Neural cell (in vitro differentiated cells): ENCODE data around the gene MKX.

Source experiments
- RAD21 ChIP-seq: fragments of 450-650 bp; conservative IDR thresholded peaks from 2 replicates; pipeline ENCODE4 v1.6.1; 2014; ENCODE audit warnings: antibody characterized with exemption, mild to moderate bottlenecking, moderate library complexity
- TF ChIP-seq, protein P1 (sequence below): fragments of 450-650 bp; IDR thresholded peaks from 2 replicates; pipeline ENCODE4 v1.5.1; 2014; ENCODE audit warnings: antibody characterized with exemption, mild to moderate bottlenecking, moderate library complexity; ENCODE audit not compliant: poor library complexity, severe bottlenecking

DNA sequence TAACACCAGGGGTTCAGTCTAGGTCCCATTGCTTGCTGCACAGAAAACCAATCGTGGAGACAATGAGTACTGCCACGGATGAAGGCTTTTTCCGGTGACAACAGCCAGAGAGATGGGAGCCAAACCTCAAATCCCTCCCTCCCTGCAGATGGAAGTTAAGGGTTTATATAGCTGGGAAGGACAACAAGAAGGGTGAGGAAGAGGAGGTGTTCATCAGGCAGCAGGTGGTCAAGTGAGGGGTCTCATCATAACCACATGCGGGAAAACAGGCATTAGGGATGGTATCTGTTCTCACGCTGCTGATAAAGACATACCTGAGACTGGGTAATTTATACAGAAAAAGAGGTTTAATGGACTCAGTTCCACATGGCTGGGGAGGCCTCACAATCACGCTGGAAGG is 91.3 kb downstream of the MKX start:
- TF ChIP-seq, protein P1, sequence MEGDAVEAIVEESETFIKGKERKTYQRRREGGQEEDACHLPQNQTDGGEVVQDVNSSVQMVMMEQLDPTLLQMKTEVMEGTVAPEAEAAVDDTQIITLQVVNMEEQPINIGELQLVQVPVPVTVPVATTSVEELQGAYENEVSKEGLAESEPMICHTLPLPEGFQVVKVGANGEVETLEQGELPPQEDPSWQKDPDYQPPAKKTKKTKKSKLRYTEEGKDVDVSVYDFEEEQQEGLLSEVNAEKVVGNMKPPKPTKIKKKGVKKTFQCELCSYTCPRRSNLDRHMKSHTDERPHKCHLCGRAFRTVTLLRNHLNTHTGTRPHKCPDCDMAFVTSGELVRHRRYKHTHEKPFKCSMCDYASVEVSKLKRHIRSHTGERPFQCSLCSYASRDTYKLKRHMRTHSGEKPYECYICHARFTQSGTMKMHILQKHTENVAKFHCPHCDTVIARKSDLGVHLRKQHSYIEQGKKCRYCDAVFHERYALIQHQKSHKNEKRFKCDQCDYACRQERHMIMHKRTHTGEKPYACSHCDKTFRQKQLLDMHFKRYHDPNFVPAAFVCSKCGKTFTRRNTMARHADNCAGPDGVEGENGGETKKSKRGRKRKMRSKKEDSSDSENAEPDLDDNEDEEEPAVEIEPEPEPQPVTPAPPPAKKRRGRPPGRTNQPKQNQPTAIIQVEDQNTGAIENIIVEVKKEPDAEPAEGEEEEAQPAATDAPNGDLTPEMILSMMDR = no peak
- no peak for TF ChIP-seq RAD21
